HG03558 (cell line): Measurements from ENCODE around the gene KYAT1.
"Not testable (repeated sequence)": the region's sequence is repeated elsewhere in the genome, so short reads cannot be mapped to it uniquely, and the experiment has no call there.

Source experiments
- ATAC-seq: cut with Tn5 transposase; IDR thresholded peaks from one replicate; pipeline ENCODE4 v1.9.1; 2021; ENCODE audit warnings: moderate number of reproducible peaks; ENCODE audit not compliant: unreplicated experiment; ENCODE audit errors: extremely low read depth

KYAT1 gene

GRCh38 chr9:128821584-128822406 is 60.0 kb downstream of the KYAT1 start:
- ATAC-seq, result no peak

DNA sequence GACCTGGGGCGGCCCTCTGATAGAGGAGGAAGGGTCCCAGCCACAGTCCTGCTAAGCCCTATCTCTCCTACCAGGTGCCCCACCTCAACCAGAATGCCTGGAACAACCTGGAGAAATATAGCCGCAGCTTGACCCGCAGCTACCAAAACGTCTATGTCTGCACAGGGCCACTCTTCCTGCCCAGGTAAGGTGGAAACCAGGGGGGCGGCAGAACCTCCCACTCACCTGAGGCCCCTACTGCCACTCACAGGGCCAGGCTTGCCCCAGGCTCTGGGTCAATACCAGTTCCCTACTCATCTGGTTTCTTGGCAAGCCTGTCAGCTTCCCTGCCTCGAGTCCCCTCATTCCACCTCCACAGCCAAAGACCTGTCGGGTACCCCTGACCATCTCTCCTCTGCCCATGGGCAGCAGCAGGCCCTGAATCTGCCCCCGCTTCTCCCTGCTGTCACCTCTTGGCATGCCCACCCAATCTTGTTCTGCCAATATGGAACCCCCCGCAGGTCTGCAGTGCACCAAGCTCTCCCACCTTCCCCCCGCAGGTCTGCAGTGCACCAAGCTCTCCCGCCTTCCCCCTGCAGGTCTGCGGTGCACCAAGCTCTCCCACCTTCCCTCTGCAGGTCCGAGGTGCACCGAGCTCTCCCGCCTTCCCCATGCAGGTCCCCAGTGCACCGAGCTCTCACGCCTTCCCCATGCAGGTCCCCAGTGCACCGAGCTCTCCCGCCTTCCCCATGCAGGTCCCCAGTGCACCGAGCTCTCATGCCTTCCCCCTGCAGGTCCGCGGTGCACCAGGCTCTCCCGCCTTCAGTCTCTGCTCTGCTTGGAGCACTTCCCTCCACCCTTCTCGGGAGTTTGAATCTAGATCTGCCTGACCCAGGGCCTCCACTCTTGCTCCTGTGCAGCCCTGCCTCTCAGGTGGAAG is 60.8 kb downstream of the KYAT1 start:
- ATAC-seq, result no peak

- no peak for ATAC-seq
Measured at GRCh38 chr9:128819716-128820664, 61.8 kb downstream of the KYAT1 start.

DNA sequence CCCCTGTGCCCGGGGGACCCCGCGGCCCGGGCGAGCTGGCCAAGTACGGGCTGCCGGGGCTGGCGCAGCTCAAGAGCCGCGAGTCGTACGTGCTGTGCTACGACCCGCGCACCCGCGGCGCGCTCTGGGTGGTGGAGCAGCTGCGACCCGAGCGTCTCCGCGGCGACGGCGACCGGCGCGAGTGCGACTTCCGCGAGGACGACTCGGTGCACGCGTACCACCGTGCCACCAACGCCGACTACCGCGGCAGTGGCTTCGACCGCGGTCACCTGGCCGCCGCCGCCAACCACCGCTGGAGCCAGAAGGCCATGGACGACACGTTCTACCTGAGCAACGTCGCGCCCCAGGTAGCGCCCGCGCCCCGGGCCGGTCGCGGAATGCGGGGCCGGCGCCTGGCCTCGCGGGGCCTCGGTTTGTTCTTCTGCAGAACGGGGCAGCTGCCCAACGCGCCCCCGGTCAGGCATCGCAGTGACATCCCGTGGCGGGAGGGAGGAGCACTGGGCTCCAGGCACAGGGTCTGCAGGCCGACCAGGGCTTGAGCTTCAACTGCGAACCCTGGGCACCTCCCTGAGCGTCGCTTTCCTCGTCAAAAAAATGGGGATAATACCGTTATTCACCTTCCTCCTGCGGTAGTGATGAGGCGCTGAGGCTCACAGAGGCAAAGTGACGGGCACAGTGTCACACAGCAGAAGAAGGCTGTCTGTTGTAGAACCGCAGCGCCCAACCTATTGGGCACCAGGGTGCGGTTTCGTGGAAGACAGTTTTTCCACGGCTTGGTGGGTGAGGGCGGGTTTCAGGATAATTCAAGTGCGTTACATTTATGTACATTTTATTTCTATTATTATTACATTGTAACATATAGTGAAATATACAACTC is 62.7 kb downstream of the KYAT1 start:
- ATAC-seq, result peak; percentile 12

DNA sequence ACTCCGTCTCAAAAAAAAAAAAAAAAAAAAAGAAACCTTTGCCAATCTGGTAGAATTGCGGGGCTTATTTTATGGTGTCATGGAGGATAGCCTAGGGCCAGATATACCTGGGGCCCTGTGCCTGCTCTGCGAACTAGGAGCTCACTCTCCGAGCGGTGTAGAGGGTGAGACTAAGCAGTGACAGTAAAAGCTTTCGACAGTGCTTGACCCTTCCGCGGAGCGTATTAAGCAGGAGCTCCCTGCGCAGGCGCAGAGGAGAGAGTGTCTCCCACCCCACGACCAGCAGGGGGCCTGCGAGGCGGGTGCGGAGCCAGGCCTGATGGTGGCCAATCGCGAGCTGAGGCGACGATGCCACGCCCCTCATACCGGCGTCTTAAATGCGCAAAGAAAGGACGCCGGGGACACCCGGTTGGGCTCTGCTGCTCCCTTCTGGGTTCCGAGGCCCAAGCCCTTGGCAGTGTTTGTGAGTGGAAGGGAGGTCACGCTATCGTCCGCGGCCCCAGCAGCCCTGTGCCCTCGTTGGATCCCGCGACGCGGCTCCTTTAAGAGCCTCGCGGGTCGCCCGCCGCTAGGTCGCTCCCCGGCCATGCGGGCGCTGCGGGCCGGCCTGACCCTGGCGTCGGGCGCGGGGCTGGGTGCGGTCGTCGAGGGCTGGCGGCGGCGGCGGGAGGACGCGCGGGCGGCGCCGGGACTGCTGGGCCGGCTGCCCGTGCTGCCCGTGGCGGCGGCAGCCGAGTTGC is 63.5 kb downstream of the KYAT1 start, which contains the start of gene ENDOG:
TSS of gene ENDOG (plus strand) at position 402 of the 740 bp plus-strand sequence. CDS start at position 587, 185 bp downstream.
- ATAC-seq, result peak; percentile 84

GRCh38 chr9:128810873-128811272 is 70.9 kb downstream of the KYAT1 start:
- no peak for ATAC-seq

DNA sequence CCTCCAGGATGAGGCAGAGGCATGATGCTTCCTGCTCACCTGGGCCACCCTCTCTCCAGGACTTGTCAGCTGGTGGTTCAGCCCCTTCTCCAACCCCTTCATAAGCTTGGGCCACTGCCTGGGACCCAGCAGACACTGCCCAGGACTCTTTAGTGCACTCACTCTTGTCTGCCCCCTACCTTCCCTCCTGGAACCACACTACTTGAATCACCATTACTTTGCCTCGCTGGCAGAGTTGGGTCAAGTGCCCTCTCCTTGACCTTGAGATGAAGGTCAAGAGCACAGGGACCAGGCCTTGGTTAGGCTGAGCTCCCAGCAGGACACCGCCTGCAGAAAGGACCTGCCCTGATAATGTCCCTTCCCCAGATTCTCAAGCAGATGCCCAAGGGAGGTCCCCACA is 71.9 kb downstream of the KYAT1 start:
- no peak for ATAC-seq

- ATAC-seq, result no peak
Measured at GRCh38 chr9:128809036-128809599, 72.6 kb downstream of the KYAT1 start.

DNA sequence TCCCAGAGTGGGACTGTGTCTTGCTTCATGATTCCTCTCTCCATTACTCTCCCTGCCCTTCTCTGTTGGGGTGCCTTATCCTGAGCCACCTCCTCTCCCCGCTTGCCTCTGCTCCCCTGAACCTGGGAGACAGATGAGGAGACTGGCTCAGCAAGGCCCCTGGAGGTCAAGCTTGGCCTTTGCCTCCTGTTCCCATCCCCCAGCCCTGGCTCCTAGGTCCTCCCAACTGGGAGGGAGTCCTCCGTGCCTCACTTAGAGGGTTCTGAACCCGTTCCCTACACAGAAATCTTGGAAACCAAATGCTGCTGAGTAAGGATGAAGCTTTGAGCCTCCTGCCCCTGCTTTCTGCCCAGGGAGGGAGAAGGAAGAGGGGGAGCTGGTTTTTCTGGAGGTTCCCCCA is 73.2 kb downstream of the KYAT1 start:
- no peak for ATAC-seq

GRCh38 chr9:128807827-128808226 is 73.9 kb downstream of the KYAT1 start:
- no peak for ATAC-seq

- ATAC-seq, result no peak
Measured at GRCh38 chr9:128805661-128806060, 76.1 kb downstream of the KYAT1 start.

- no peak for ATAC-seq
Measured at GRCh38 chr9:128802482-128802881, 79.3 kb downstream of the KYAT1 start.

GRCh38 chr9:128800061-128800460 is 81.7 kb downstream of the KYAT1 start:
- no peak for ATAC-seq

- no peak for ATAC-seq
Measured at GRCh38 chr9:128798896-128799295, 82.9 kb downstream of the KYAT1 start.

DNA sequence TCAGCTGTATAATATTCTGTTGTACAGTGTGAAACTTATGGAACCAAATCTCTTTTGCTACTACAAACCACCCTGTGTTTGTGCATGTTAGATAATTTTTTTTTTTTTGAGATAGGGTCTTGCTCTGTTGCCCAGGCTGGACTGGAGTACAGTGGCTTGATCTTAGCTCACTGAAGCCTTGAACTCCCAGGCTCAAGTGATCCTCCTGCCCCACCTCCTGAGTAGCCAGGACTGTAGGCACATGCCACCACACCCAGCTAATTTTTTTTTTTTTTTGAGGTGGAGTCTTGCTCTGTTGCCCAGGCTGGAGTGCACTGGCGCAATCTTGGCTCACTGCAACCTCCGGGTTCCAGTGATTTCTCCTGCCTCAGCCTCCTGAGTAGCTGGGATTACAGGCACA is 86.8 kb downstream of the KYAT1 start:
- not testable (repeated sequence) for ATAC-seq

DNA sequence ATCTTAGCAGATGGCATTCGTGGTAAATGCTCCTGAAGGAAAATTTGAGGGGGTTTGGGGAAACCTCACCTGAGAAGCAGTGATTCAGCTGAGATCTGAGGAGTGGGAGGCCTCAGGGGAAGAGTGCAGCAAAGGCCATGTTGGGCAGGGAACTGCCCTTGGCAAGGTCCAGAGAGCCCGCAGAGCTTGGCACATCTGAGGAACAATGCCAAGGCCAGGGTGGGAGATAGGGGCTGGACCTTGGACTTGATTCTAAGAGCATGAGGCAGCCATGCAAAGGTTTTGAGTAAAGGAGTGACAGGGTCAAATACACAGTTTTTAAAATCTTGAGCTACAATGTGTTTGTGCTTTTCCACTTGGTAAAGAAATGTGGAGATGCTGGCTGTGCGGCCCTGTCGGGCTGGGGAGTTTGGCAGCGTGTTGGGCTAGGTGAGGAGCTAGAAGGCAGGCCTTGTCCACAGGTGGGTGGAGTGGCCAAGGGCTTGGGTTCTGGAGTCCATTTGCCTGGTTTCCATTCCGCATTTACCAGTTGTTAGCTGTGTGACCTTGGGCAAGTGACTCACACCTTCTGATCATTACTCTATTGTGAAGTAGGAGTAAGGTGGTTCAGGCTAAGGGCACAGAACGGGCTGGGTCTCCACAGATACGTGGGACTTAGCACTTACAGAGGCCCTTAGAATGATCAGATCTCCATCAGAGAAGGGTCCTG is 88.6 kb downstream of the KYAT1 start:
- ATAC-seq, result no peak

DNA sequence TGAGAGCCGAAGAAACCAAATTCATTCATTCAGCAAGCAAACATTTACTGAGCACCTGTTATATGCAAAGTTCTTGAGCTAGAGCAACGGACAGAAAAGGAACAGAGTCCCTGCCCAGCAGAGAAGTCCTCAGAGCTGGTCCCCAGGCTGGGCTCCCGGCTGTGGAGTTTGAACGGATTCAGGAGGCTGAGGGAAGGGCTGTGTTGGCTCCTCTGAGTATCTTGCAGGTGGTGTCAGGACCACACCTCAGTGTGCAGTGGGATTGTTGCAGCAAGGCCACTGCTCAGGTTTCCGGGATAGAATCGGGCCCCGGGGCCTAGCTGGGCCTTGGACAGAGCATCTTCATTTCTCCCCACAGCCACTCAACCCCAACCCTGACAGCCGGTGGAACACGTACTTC is 89.6 kb downstream of the KYAT1 start:
- no peak for ATAC-seq
